HG03442 (cell line): Measurements from ENCODE around the gene FBXL7.

Experiments used
- ATAC-seq: cut with Tn5 transposase; IDR thresholded peaks from one replicate; pipeline ENCODE4 v1.9.1; 2021; ENCODE audit warnings: mild to moderate bottlenecking, moderate library complexity; ENCODE audit not compliant: unreplicated experiment

The FBXL7 gene

GRCh38 chr5:15535938-15536337 lies 36.0 kb downstream of the FBXL7 start:
- ATAC-seq, result no peak

- no peak for ATAC-seq
Measured at GRCh38 chr5:15538516-15538915, 38.5 kb downstream of the FBXL7 start.

GRCh38 chr5:15539951-15540350 lies 40.0 kb downstream of the FBXL7 start:
- ATAC-seq, result no peak

GRCh38 chr5:15544039-15544438 lies 44.1 kb downstream of the FBXL7 start:
- no peak for ATAC-seq

- no peak for ATAC-seq
Measured at GRCh38 chr5:15545082-15545481, 45.1 kb downstream of the FBXL7 start.

GRCh38 chr5:15547261-15547839 lies 47.4 kb downstream of the FBXL7 start:
- ATAC-seq, result no peak

- ATAC-seq, result no peak
Measured at GRCh38 chr5:15549961-15550360, 50.0 kb downstream of the FBXL7 start.

GRCh38 chr5:15550502-15551112 lies 50.6 kb downstream of the FBXL7 start:
- no peak for ATAC-seq

GRCh38 chr5:15551113-15551504 lies 51.1 kb downstream of the FBXL7 start:
- no peak for ATAC-seq

- ATAC-seq, result no peak
Measured at GRCh38 chr5:15554542-15554941, 54.6 kb downstream of the FBXL7 start.

GRCh38 chr5:15555176-15555575 lies 55.2 kb downstream of the FBXL7 start:
- no peak for ATAC-seq

GRCh38 chr5:15558240-15558639 lies 58.3 kb downstream of the FBXL7 start:
- ATAC-seq, result no peak

GRCh38 chr5:15558681-15559080 lies 58.7 kb downstream of the FBXL7 start:
- no peak for ATAC-seq

- ATAC-seq, result no peak
Measured at GRCh38 chr5:15560421-15560820, 60.4 kb downstream of the FBXL7 start.

- no peak for ATAC-seq
Measured at GRCh38 chr5:15564523-15564922, 64.5 kb downstream of the FBXL7 start.

GRCh38 chr5:15564957-15565356 lies 65.0 kb downstream of the FBXL7 start:
- ATAC-seq, result no peak

- ATAC-seq, result no peak
Measured at GRCh38 chr5:15566306-15566705, 66.3 kb downstream of the FBXL7 start.

- no peak for ATAC-seq
Measured at GRCh38 chr5:15566789-15567188, 66.8 kb downstream of the FBXL7 start.

- ATAC-seq, result no peak
Measured at GRCh38 chr5:15570491-15570890, 70.5 kb downstream of the FBXL7 start.

- ATAC-seq, result no peak
Measured at GRCh38 chr5:15571081-15571480, 71.1 kb downstream of the FBXL7 start.

- no peak for ATAC-seq
Measured at GRCh38 chr5:15571618-15572017, 71.6 kb downstream of the FBXL7 start.

GRCh38 chr5:15573590-15573989 lies 73.6 kb downstream of the FBXL7 start:
- no peak for ATAC-seq

GRCh38 chr5:15574128-15574527 lies 74.1 kb downstream of the FBXL7 start:
- no peak for ATAC-seq
